Stimulated activated CD8-positive, alpha-beta memory T cell treated with anti-CD3 and anti-CD28 coated beads, Interleukin-12 subunit alpha, Interleukin-12 subunit beta, amount 100 ng/mL, for 24 hours (primary cell): Measurements from ENCODE around the gene UBR3.
"Not testable (repeated sequence)": the region's sequence is repeated elsewhere in the genome, so short reads cannot be mapped to it uniquely, and the experiment has no call there.

Source experiments
- DNase-seq: peaks from one replicate; pipeline ENCODE4 v3.0.0-alpha.2; 2020; ENCODE audit errors: extremely low read depth

UBR3 gene

DNA sequence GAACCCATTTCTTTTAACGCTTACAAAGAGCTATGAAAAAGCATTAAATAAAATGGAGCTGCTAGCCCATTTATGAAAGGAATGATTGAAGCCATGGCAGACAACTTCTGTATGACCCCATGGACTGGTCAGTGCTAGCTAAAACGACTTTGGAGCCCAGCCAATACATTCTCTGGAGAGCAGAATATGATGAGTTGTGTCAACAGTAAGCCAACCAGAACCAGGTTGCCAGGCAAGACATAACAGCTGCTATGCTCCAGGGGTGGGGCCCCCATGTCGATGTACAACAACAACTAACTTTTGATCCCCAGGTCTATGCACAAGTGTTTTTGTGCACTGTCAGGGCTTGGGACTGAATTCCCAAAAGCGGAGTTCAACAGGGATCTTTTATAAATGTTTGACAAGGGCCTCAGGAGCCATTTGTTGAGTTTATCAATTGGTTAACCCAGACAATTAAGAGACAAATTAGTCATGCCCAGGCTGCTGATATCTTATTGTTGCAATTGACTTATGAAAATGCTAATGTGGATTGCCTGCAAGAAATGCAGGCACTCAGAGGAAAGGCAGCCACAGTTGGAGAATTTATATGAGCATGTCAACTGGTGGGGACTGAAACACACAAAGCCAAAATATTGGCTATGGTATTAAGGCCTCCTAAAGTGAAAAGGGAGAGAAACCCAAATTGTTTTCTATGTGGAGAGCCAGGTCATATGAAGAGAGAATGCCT is 286.1 kb downstream of the UBR3 start:
- DNase-seq, result no peak

DNA sequence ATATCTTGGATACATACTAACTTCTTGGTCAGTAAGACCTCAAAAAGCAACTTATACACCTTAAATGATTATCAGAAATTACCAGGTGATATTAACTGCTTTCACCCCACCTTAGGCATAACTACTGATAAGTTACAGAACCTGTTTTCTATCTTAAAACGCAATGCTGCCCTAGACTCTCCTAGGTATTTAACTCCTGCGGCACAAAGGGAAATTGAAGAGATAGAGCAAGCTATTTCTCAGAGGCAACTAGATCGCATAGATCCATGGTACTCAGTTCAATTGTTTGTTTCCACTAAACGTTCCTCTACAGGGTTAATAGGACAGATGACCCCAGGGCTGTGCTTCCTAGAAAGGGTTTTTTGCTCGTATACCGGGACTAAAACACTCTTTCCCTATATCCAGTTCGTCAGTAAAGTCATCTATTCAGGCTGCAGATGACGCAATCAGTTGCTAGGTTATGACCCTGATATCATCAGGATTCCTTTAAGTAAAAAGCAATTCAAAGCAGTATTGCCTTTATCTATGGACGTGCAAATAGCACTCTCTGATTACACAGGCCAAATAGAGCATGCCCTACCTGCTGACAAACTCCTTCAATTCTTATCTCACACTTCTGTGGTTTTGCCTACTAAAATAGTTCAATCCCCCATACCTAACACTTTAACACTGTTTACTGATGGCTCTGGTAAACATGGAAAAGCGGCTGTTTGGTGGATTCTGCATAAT is 288.4 kb downstream of the UBR3 start:
- no peak for DNase-seq

DNA sequence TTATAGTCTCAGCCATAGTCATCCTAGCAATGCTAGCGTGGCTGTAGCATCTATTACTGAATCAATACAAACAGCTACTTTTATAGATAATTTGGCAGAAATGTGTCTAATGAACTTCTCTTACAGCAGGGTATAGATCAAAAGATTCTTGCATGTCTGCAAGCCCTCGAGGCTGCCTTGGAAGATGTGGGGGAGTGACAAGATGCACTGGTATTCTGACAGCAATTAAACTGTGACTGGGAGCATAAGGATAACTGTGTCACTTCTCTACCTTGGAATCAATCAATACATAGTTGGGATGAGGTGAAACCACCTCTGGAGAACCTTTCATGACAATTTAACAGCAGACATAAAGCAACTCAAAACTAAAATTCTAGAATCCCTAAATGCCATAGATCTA is 291.4 kb downstream of the UBR3 start:
- DNase-seq, result no peak

DNA sequence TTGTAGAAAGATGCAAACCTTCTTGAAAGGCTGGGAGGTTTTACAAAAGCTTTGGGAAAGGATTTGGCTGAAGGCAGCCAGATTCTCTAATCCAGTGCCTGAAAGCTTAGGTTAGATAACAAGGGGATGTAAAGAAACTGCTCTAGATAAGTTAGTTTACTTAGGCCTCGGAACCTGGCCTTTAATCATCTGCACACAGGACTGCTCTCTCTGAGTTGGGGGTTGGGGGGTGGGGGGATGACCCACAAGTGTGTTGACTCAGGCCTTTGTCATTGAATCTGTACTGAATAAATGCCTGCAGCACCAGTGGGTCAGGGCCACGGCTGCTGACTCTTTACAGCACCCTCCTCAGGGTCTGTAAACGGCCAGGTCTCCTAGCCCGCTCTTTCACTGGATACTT is 292.1 kb downstream of the UBR3 start:
- not testable (repeated sequence) for DNase-seq

DNA sequence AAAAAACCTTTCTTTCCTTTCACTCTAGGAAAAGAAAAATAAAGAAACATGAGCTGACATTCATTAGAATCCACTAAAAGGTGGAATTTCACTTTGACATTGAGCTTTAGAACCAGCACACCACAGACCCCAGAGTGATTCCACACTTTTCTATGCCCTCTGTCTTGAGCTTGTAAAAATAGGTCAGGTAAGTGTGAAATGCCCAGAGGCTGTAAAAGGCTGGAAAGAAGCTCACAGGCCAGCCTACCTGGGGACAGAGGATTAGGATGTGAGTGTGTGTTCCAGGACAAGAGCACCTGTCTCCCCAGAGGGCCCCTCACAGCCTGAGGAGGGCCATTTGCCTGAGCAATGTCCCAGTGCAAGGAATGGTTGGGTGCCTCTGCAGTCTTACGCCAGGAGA is 294.4 kb downstream of the UBR3 start:
- DNase-seq, result no peak

DNA sequence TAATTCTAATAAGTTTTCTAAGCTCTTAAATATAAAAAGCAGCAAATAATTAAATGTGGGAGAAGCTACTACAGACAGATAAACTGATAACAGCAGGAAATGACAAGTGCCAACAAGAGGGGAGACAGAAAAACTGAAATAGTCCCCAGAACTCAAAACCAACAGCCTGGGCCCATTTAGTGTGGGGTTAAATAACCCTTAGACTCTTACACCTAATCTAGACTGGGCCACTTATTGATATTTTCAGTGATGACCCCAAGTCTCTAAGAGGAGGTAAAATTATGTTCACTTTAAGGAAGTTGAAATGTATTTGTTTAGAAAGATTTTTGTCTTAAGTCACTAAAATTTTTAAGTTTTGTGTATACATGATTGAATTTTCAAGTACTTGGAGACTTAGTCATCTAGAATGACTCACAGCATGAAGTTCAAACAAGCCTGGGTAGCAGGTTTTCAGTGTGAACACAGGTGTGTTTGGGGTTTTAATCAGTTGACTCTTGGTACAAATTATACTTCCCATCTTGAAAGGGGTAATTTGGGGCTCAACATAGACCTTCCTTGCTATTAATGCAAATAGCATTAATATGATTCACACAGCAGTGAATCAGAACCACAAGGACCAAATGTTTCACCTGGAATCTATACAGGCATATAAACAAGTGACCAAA is 295.8 kb downstream of the UBR3 start:
- no peak for DNase-seq

DNA sequence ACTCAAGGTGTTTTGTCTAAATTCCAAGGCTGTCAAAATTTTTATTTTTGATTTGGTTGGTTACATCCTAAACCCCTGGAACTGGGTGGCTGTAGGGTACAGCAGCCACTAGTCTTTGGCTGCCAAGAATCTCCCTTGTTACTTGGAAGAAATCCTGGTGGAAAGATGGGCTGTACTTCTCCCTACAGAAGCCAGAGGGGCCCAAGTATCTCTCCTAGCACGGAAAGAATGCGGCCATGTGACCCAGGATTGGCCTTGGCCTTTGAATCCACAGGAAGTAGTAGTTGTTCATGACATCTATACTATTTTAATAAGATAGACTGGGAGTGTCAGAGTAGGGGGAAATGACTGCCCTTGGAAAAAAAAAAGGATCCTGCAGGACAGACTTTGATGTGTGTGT is 296.3 kb downstream of the UBR3 start:
- DNase-seq, result no peak

DNA sequence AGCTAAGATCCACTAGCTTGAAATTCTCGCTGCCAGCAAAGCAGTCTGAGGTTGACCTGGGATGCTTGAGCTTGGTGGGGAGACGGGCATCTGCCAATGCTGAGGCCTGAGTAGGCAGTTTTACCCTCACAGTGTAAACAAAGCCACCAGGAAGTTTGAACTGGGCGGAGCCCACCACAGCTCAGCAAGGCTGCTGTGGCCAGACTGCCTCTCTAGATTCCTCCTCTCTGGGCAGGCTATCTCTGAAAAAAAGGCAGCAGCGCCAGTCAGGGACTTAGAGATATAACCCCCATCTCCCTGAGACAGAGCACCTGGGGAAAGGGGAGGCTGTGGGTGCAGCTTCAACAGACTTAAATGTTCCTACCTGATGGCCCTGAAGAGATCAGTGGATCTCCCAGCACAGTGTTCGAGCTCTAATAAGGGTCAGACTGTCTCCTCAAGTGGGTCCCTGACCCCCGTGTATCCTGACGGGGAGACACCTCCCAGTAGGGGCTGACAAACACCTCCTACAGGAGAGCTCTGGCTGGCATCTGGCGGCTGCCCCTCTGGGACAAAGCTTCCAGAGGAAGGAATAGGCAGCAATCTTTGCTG is 299.0 kb downstream of the UBR3 start:
- not testable (repeated sequence) for DNase-seq
